Endothelial cell of umbilical vein (primary cell): ENCODE measurements around the gene GLRX2. TPM values are rescaled to one million over a fixed set of nuclear protein-coding genes. Genes with fewer than 3 reads are reported as not detected.

Experiments
- BruUV-seq: library from RNA; stranded (reverse); fragments of 400-500 nt; replicated peaks from 2 replicates; lab custom pipeline; 2021; lab: Mats Ljungman, UMichigan
- CTCF ChIA-PET: fragments of 300-600, 350-600 bp; sonication (Branson Sonifier 250); formaldehyde crosslinking; loops from one replicate; lab custom pipeline; 2021; ENCODE audit warnings: antibody characterized with exemption, inconsistent platforms; lab: Charles Lee
- POLR2A ChIA-PET: fragments of 300-600, 350-600 bp; sonication (Branson Sonifier 250); formaldehyde crosslinking; loops from one replicate; lab custom pipeline; 2021; ENCODE audit warnings: antibody characterized with exemption, inconsistent platforms; lab: Charles Lee
- DNase-seq: peaks from one replicate; pipeline ENCODE4 v3.0.0-alpha.2; 2011; ENCODE audit warnings: low read depth, low spot score
- FAIRE-seq: peaks from 2 replicates; lab custom pipeline; 2011; peaks lifted over from hg19 to GRCh38; lab: Jason Lieb, UNC
- H2AFZ ChIP-seq: 2 replicates; pipeline ENCODE4 v1.6.0; 2012; ENCODE audit warnings: low read depth, low read length, control low read depth, inconsistent platforms
- H3K27ac ChIP-seq: 2 replicates; pipeline ENCODE4 v1.5.1; 2011; ENCODE audit warnings: low read depth, mild to moderate bottlenecking, control low read depth, low read length, moderate library complexity; ENCODE audit not compliant: insufficient read depth
- H3K27me3 ChIP-seq, 2 experiments: 2 replicates each; pipeline versions ENCODE4 v1.6.0 to v1.6.1; 2011; ENCODE audit warnings: low read length in 2 of 2, mixed read lengths in 1 of 2; ENCODE audit not compliant: control insufficient read depth in 2 of 2, insufficient read depth in 2 of 2
- H3K36me3 ChIP-seq, 2 experiments: 2 replicates in 1 of 2; 3 replicates in 1 of 2; pipeline ENCODE4 v1.5.1; 2011; ENCODE audit warnings: low read length in 2 of 2, mild to moderate bottlenecking in 1 of 2, moderate library complexity in 1 of 2; ENCODE audit not compliant: control insufficient read depth in 2 of 2, insufficient read depth in 2 of 2; ENCODE audit errors: extremely low read depth in 1 of 2
- H3K4me1 ChIP-seq: 3 replicates; pipeline ENCODE4 v1.5.1; 2011; ENCODE audit warnings: mild to moderate bottlenecking, low read length; ENCODE audit not compliant: control insufficient read depth, insufficient read depth; ENCODE audit errors: extremely low read depth
- H3K4me2 ChIP-seq: 2 replicates; pipeline ENCODE4 v1.6.1; 2011; ENCODE audit warnings: low read length, control low read depth, mixed read lengths; ENCODE audit not compliant: insufficient read depth
- H3K4me3 ChIP-seq, 3 experiments: fragments of 200-600 bp in 1 of 3; sonication (generic), shearing (Covaris generic) in 1 of 3; replicated peaks in 1 of 3; 2 replicates each; pipeline ENCODE4 v1.5.1; 2011 to 2016; ENCODE audit warnings: control low read depth in 3 of 3, low read length in 3 of 3, mild to moderate bottlenecking in 2 of 3, inconsistent platforms in 1 of 3, low read depth in 1 of 3, moderate library complexity in 1 of 3; ENCODE audit not compliant: insufficient read depth in 1 of 3
- H3K79me2 ChIP-seq: 2 replicates; pipeline ENCODE4 v1.6.0; 2012; ENCODE audit warnings: low read length, inconsistent platforms; ENCODE audit not compliant: control insufficient read depth, insufficient read depth
- H3K9ac ChIP-seq: replicated peaks from 2 replicates; pipeline ENCODE3; 2011; ENCODE audit warnings: low read length, control low read depth; ENCODE audit not compliant: insufficient read depth; ENCODE audit errors: extremely low read depth
- H3K9me1 ChIP-seq: replicated peaks from 3 replicates; pipeline ENCODE4 v1.6.0; 2011; ENCODE audit warnings: mild to moderate bottlenecking, low read length; ENCODE audit not compliant: control insufficient read depth, insufficient read depth; ENCODE audit errors: extremely low read depth
- H3K9me3 ChIP-seq: replicated peaks from 2 replicates; pipeline ENCODE4 v1.5.1; 2012; ENCODE audit warnings: low read length, inconsistent platforms; ENCODE audit not compliant: control insufficient read depth, insufficient read depth
- H4K20me1 ChIP-seq: replicated peaks from 2 replicates; pipeline ENCODE3; 2011; ENCODE audit warnings: mild to moderate bottlenecking, low read length; ENCODE audit not compliant: control insufficient read depth, insufficient read depth; ENCODE audit errors: extremely low read depth
- EZH2 ChIP-seq: IDR thresholded peaks from 2 replicates; pipeline ENCODE4 v1.6.1; 2012; ENCODE audit warnings: borderline replicate concordance, low read depth, mild to moderate bottlenecking, moderate library complexity, low read length, inconsistent platforms; ENCODE audit not compliant: severe bottlenecking
- FOS ChIP-seq: IDR thresholded peaks from 2 replicates; pipeline ENCODE4 v1.6.1; 2011; ENCODE audit warnings: mild to moderate bottlenecking, low read length, moderate library complexity, borderline replicate concordance; ENCODE audit not compliant: insufficient read depth
- GATA2 ChIP-seq: IDR thresholded peaks from 2 replicates; pipeline ENCODE4 v1.7.0; 2011; ENCODE audit warnings: low read depth, mild to moderate bottlenecking, moderate library complexity, mixed read lengths, low read length; ENCODE audit not compliant: insufficient read length, insufficient read depth
- JUN ChIP-seq: IDR thresholded peaks from 2 replicates; pipeline ENCODE4 v1.6.1; 2011; ENCODE audit warnings: borderline replicate concordance, low read depth; ENCODE audit not compliant: insufficient read length, insufficient read depth
- MYC ChIP-seq: IDR thresholded peaks from one replicate; pipeline ENCODE4 v1.6.1; 2011; ENCODE audit warnings: mild to moderate bottlenecking, low read depth, low read length
- POLR2A ChIP-seq: IDR thresholded peaks from 2 replicates; pipeline ENCODE4 v1.6.1; 2012; ENCODE audit warnings: low read depth, mild to moderate bottlenecking, control low read depth, low read length
- POLR2AphosphoS5 ChIP-seq: IDR thresholded peaks from 2 replicates; pipeline ENCODE4 v1.6.1; 2012; ENCODE audit warnings: low read depth, mild to moderate bottlenecking, control low read depth, low read length, moderate library complexity; ENCODE audit not compliant: insufficient read depth
- dilution Hi-C: fragments of 300-500 bp; cut with MboI; formaldehyde crosslinking; loops from one replicate; pipeline ENCODE4 v1.15.0; 2019; ENCODE audit warnings: low sequenced_read_pairs; ENCODE audit not compliant: extremely low pct_ligation_motif_present
- intact Hi-C: fragments of 100-400 bp; cut with micrococcal nuclease; formaldehyde crosslinking; loops from one replicate; pipeline ENCODE4 v1.10.0; 2022
- polyA plus RNA-seq, 4 experiments: library from polyadenylated mRNA; depleted of rRNA in 3 of 4; stranded (reverse) in 3 of 4; unstranded in 1 of 4; fragments of >200 nt; gene quantifications; 2 replicates each; pipeline versions ENCODE4 v1.2.1 to v1.2.3, GENCODE V29; 2011 to 2012; ENCODE audit warnings: missing spikeins in 1 of 4
- total RNA-seq: library from RNA; stranded (reverse); gene quantifications from 2 replicates; pipeline ENCODE4 v1.2.3, GENCODE V29; 2021
- TF ChIP-seq, protein P1 (sequence below), 2 donors: IDR thresholded peaks; 1 replicate in 1 of 2; 2 replicates in 1 of 2; pipeline ENCODE4 v1.5.1; 2011; ENCODE audit warnings: low read length in 2 of 2, mild to moderate bottlenecking in 2 of 2, moderate library complexity in 2 of 2, control low read depth in 1 of 2, inconsistent platforms in 1 of 2, low read depth in 1 of 2; ENCODE audit not compliant: insufficient read depth in 1 of 2; ENCODE audit errors: extremely low read depth in 1 of 2
- TF ChIP-seq, protein P2 (sequence below): IDR thresholded peaks from 2 replicates; pipeline ENCODE4 v1.6.1; 2011; ENCODE audit not compliant: insufficient read depth, insufficient read length

GLRX2 gene
- total and polyA plus RNA-seq, 2 donors (not counting 3 experiments of a cell fraction or from before 2014, with no cell fraction given), result 13.1 to 21.5 TPM

DNA sequence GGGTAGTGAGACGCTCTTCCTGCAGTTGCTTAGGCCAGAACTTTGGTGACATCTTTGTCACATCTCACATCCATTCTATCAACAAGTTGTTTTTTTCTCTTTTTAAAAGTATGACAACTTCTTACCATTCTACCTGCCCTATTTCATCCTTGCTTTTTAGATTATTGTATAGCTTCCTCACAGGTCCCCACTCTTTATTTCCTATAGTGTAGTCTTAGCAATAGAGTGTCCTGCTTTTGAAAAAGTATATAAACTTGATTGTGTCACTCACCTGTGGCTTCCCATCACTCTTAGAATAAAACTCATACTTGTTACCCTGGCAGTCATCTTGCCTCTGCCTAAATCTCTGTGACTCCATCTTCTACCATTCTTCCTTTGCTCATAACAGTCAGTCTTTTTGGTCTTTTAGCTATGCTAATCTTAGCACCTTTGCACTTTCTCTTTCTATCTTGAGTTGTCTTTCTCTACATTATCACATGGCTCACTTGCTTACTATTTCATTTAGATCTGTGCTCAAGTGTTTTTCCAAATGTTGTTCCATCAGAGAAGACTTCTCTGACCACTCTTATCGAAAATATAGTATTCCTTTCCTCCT, 26.1 kb upstream of the GLRX2 start:
- H3K9me3 ChIP-seq, result no peaks in the 10 kb centered on the region
- dilution Hi-C loops, result no loop called here
- TF ChIP-seq FOS (no peak), POLR2AphosphoS5 (no peak), JUN (no peak), GATA2 (no peak), MYC (no peak), POLR2A (no peak), EZH2 (no peak)
- TF ChIP-seq, protein P1, sequence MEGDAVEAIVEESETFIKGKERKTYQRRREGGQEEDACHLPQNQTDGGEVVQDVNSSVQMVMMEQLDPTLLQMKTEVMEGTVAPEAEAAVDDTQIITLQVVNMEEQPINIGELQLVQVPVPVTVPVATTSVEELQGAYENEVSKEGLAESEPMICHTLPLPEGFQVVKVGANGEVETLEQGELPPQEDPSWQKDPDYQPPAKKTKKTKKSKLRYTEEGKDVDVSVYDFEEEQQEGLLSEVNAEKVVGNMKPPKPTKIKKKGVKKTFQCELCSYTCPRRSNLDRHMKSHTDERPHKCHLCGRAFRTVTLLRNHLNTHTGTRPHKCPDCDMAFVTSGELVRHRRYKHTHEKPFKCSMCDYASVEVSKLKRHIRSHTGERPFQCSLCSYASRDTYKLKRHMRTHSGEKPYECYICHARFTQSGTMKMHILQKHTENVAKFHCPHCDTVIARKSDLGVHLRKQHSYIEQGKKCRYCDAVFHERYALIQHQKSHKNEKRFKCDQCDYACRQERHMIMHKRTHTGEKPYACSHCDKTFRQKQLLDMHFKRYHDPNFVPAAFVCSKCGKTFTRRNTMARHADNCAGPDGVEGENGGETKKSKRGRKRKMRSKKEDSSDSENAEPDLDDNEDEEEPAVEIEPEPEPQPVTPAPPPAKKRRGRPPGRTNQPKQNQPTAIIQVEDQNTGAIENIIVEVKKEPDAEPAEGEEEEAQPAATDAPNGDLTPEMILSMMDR (IDR thresholded peaks at IDR 0.05; ENCODE audit: extremely low read depth in 1 of 2, insufficient read depth in 1 of 2, low read depth in 1 of 2, low read length in 2 of 2), result no peak
- TF ChIP-seq, protein P2, sequence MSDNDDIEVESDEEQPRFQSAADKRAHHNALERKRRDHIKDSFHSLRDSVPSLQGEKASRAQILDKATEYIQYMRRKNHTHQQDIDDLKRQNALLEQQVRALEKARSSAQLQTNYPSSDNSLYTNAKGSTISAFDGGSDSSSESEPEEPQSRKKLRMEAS, result no peak
- H3K9ac ChIP-seq, result no peak overlapping the region
- CTCF ChIA-PET, result no interaction called here
- no peaks in the 10 kb centered on the region for H3K27me3 ChIP-seq
- H3K4me3 ChIP-seq, result no peak overlapping the region
- intact Hi-C loops, result no loop called here
- H3K79me2 ChIP-seq, result peaks cover 44% of the 10 kb centered on the region
- H3K9me1 ChIP-seq, result no peaks in the 10 kb centered on the region
- H3K4me2 ChIP-seq, result no peak overlapping the region
- H4K20me1 ChIP-seq, result no peaks in the 10 kb centered on the region
- DNase-seq (no peak), FAIRE-seq (no peak)
- H3K36me3 ChIP-seq, result peaks cover 13 to 17% of the 10 kb centered on the region in 2 experiments
- BruUV-seq, result no TSS peak
- H3K27ac ChIP-seq, result no peak overlapping the region
- POLR2A ChIA-PET, result no interaction called here
- H2AFZ ChIP-seq, result no peak overlapping the region
- no peaks in the 10 kb centered on the region for H3K4me1 ChIP-seq
